ENCODE data around the gene RAPGEF1.
"Not testable (repeated sequence)": the region's sequence is repeated elsewhere in the genome, so short reads cannot be mapped to it uniquely, and the experiment has no call there.

The RAPGEF1 gene

DNA sequence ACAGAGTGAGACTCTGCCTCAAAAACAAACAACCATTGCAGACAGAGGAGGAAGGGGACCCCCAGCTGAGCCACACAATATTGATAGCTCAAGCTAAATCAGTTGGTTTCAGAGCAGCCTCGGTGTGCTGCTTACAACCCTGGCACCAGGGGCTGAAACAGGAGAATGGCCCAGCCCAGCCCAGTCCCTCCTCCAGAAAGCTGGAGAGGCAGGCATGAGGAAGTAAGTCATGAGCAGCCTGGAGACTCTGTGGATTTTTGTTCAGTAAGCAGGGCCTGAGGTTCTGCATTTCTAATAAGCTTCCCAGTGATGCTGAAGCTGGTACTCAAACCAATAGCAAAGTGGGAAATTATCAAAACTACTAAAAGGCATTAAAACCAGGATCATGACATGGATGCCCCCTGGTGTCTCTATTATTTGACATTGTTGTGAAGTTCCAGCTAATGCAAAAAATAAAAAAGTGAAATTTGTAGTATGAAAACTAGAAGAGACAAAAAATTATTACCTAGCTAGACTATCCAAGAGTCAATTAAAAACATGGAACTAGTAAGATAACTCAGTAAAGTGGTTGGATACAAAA, 180.4 kb downstream of the RAPGEF1 start:
- DNase-seq (ENCODE audit: low read depth), result no peak
- TF ChIP-seq, protein P1, sequence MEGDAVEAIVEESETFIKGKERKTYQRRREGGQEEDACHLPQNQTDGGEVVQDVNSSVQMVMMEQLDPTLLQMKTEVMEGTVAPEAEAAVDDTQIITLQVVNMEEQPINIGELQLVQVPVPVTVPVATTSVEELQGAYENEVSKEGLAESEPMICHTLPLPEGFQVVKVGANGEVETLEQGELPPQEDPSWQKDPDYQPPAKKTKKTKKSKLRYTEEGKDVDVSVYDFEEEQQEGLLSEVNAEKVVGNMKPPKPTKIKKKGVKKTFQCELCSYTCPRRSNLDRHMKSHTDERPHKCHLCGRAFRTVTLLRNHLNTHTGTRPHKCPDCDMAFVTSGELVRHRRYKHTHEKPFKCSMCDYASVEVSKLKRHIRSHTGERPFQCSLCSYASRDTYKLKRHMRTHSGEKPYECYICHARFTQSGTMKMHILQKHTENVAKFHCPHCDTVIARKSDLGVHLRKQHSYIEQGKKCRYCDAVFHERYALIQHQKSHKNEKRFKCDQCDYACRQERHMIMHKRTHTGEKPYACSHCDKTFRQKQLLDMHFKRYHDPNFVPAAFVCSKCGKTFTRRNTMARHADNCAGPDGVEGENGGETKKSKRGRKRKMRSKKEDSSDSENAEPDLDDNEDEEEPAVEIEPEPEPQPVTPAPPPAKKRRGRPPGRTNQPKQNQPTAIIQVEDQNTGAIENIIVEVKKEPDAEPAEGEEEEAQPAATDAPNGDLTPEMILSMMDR (IDR thresholded peaks at IDR 0.05; ENCODE audit: low read depth, low read length, missing control alignments), result no peak
- H3K4me3 ChIP-seq (ENCODE audit: low read depth, low read length), result no peak overlapping the region

DNA sequence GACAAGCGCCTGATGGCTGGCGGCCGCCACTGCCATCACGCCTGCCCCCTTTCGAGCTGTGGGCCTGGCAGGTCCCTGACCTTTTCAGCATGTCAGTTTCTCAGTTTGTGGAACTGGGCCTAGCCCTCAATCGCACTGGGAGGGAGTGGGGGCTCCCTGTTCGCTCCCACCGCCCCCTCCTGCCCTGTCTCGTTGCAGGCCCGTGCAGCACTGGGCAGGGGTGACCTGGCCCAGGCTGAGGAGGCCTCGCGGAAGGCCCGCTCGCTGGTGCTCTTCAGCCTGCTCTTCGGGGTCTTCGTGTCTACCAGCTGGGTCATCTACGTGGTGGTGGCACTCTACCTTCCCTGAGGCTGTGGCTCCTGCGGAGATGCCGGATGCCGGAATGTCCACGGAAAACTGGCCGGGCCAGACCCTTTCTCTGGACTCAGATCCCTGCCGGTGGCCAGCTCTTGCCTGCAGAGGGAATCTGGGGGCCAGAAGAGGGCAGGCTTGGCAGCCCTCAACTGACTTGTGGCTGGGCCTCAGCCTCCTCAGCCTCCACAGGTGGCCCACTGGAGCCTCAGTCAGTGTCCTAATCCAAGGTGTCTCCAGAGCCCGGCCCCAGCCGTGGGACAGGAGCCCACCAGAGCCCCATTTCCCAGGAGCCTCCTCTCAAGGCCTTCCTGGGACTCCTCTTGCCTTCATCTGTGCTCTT, 181.9 kb downstream of the RAPGEF1 start:
- TF ChIP-seq, protein P1 (IDR thresholded peaks at IDR 0.05; ENCODE audit: low read depth, low read length, missing control alignments), result no peak
- DNase-seq (ENCODE audit: low read depth), result no peak

DNA sequence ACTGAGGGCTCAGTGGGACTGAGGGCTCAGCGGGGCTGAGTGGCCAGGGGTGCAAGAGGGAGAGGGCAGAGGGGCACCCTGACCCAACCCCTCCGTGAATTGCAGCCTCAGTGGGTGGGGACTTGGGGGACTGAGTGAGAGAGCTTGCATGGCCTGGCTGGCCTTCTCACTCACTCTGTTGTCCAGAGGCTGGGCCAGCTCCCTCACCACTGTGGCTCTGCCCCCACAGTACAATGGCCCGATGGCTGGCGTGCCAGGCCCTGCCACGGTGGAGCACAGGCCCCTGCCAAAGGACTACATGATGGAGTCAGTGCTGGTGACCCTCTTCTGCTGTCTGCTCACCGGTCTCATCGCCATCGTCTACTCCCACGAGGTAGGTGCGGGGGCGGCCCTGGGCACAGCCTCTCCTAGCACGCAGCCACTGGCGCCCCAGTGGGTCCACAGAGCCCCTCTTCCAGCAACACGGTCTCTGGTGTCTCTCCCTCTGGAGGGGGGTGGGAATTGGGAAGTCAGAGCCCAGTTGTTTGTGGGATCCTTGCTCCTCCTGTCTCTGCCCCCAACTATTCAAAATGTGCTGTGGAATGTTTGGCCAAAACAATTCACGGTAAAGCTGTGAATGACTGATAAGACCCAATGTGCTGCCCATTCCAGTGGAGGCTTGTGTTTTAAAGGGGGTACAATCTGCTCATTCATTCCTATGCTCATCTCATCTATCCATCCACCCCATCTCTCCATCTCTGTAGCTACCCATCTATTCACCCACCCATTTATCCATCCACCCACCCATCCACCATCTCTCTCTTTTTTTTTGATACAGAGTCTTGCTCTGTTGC, 183.8 kb downstream of the RAPGEF1 start:
- no peak overlapping the region for H3K4me3 ChIP-seq (ENCODE audit: low read depth, low read length)
- DNase-seq (ENCODE audit: low read depth), result no peak
- TF ChIP-seq, protein P1 (IDR thresholded peaks at IDR 0.05; ENCODE audit: low read depth, low read length, missing control alignments), result no peak

More for the DNA sequence above, 181.9 kb downstream of the RAPGEF1 start:
- no peak overlapping the region for H3K4me3 ChIP-seq (ENCODE audit: low read depth, low read length)

DNA sequence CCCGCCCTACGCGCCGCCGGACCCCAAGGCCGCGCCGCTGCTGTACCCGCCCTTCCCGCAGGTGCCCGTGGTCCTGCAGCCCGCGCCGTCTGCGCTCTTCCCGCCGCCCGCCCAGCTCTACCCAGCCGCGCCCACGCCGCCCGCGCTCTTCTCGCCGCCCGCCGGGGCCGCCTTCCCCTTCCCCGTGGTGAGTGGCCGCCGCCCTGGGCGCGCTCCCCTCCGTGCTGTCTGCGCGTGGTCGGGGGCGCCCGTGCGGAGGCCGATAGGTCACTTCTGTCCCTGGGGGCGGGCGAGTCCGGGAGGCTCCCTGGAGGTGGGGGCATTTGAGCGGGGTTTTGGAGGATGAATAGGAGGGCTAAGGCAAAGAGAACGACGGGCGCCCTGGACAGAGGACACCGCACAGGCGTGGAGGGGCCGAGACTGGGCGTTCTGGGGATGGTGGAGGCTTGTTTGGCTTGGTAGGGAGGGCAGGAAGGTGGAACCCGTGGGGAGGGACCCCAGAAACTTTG, 185.0 kb downstream of the RAPGEF1 start:
- no peak overlapping the region for H3K4me3 ChIP-seq (ENCODE audit: low read depth, low read length)
- DNase-seq (ENCODE audit: low read depth), result no peak
- TF ChIP-seq, protein P1 (IDR thresholded peaks at IDR 0.05; ENCODE audit: low read depth, low read length, missing control alignments), result no peak

DNA sequence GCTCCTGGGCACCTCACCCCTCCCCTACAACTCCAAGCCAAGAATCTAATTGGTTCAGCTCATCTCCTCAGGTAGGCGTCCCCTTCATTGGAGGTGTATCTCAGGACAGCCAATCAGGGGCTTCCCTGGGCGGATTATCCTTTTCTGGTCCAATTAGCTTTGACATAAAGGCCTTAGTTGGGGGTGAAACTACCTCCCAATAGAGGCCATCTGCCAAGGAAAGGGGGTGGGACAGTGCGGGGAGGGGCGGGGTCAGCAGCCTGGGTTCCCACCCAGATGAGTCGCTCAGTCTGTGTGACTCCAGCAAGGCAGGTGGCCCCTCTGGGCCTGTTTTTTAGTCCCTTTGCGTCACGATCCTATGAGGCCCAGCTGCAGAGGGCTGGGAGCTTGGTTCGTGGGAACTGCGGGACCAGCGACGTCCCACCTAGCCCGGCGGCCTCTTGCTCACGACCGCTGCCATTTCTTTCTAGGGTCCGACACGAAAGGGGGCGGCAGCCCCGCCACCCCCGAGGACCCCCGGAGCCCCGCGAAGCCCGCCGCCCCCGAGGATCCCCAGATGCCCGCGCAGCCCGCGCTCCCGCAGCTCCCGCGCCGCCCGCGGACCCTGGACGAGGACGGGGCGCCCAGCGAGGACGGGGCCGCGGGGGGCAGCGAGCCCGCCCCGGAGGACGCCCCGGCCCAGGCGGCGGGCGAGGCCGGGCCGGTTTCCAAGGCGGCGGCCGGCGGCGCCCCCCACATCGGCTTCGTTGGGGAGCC, 185.6 kb downstream of the RAPGEF1 start:
- DNase-seq (ENCODE audit: low read depth), result no peak
- no peak overlapping the region for H3K4me3 ChIP-seq (ENCODE audit: low read depth, low read length)
- TF ChIP-seq, protein P1 (IDR thresholded peaks at IDR 0.05; ENCODE audit: low read depth, low read length, missing control alignments), result no peak

DNA sequence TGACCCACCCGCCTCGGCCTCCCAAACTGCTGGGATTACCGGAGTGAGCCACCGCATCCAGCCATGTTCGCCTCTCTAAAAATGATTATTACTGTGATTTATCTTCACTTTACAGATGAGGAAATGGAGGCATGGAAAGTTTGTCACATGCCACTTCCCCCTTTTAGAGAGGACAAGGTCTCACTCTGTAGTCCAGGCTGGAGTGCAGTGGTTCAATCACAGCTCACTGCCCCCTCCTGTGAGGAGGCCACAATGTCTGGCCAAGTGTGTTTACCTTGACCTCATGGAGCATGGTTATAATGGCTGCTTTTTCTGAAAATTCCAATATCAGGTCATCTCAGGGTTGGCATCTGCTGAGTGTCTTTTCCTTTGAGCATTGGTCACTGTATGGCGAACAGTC, 187.8 kb downstream of the RAPGEF1 start:
- H3K4me3 ChIP-seq (ENCODE audit: low read depth, low read length), result no peak overlapping the region
- DNase-seq (ENCODE audit: low read depth), result no peak
- TF ChIP-seq, protein P1 (IDR thresholded peaks at IDR 0.05; ENCODE audit: low read depth, low read length, missing control alignments), result no peak

DNA sequence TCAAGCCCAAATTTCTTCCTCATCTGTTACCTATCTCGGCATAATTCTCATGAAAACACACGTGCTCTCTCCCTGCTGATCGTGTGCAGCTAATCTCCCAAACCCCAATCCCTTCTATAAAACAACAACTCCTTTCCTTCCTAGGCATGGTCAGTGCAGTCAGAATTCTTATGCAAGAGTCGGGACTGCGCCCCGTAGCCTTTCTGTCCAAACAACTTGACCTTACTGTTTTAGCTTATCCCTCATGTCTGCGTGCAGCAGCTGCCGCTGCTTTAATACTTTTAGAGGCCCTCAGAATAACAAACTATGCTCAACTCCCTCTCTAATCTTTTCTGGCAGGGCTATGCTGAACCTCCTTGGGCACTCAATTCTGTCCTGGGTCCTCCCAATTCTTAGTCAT, 189.4 kb downstream of the RAPGEF1 start:
- H3K4me3 ChIP-seq (ENCODE audit: low read depth, low read length); DNase-seq (ENCODE audit: low read depth): not testable (repeated sequence)

DNA sequence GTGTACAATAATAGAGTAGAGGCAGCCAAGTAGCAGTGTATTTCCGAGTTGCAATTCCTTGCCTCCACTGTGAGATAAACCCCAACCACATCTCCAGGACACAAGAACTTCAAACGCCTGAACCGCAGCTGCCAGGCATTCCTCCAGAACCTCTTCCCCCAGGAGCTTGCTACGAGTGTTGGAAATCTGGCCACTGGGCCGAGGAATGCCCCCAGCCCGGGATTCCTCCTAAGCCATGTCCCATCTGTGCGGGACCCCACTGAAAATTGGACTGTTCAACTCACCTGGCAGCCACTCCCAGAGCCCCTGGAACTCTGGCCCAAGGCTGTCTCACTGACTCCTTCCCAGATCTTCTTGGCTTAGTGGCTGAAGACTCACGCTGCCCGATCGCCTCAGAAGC, 190.7 kb downstream of the RAPGEF1 start:
- not testable (repeated sequence) for DNase-seq (ENCODE audit: low read depth); H3K4me3 ChIP-seq (ENCODE audit: low read depth, low read length)
